NCI-H526 treated with DMSO at 0.1 percent for 48 hours (cell line): Measurements from ENCODE around the gene PAK3.

Experiments
- DNase-seq: peaks from one replicate; lab custom pipeline; 2025; lab: John Stamatoyannopoulos, UW

PAK3 gene

DNA sequence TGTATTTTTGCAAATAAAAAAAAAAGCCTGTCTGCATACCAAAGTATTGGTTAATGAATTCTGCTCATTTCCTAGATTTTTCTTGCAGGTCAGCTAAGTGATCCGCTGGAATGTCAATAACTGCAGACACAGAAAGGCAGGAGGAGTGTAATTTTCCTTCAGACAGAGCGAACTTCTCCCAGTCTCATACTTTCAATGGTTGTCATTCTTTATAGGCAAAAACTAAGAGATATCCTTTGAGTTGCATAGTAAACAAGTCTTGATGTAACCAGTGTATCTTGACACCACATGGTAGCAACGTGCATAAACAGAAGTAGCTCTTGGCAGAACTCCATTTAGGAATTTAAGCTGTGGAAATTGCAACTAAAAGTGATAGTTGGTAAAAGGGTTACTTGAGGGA is 166.1 kb downstream of the PAK3 start:
- DNase-seq = no peak

GRCh38 chrX:111264385-111264784 is 168.4 kb downstream of the PAK3 start:
- DNase-seq = no peak

- no peak for DNase-seq
These were observed 169.5 kb downstream of the PAK3 start for GRCh38 chrX:111265486-111265885.

- no peak for DNase-seq
These were observed 172.5 kb downstream of the PAK3 start for GRCh38 chrX:111268506-111268905.

DNA sequence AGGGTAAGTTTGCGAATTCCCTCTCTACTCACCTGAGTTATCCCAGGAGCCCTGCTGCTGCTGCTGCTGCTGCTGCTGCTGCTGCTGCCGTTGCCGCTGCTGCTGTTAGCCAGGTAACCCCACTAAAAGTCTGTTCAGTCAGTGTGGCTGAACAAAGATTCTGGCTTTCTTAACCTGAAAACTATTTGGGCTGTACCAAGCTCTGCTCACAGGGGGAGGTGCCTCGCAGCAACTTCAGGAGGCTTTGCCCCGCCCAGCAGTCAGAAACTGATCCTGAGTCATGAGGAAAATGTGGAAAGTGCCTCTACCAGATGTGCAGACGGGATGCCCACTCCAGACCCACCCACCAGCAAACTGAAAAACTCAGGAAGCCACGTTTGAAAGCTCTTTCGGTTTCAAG is 174.3 kb downstream of the PAK3 start, which contains the start of gene CAPN6:
TSS of gene CAPN6 (minus strand) at position 145 of the 400 bp plus-strand sequence. CDS start 6,547 bp downstream, outside the sequence.
- no peak for DNase-seq
